Fibroblast of gingiva (primary cell): ENCODE measurements around the gene AP3B1.
A peak's percentile ranks its signal among the peaks of the same experiment; 100 is the strongest.

ENCODE experiments used
- DNase-seq: peaks from one replicate; pipeline ENCODE4 v3.0.0-alpha.2; 2011; ENCODE audit warnings: low read depth

Gene AP3B1, protein sequence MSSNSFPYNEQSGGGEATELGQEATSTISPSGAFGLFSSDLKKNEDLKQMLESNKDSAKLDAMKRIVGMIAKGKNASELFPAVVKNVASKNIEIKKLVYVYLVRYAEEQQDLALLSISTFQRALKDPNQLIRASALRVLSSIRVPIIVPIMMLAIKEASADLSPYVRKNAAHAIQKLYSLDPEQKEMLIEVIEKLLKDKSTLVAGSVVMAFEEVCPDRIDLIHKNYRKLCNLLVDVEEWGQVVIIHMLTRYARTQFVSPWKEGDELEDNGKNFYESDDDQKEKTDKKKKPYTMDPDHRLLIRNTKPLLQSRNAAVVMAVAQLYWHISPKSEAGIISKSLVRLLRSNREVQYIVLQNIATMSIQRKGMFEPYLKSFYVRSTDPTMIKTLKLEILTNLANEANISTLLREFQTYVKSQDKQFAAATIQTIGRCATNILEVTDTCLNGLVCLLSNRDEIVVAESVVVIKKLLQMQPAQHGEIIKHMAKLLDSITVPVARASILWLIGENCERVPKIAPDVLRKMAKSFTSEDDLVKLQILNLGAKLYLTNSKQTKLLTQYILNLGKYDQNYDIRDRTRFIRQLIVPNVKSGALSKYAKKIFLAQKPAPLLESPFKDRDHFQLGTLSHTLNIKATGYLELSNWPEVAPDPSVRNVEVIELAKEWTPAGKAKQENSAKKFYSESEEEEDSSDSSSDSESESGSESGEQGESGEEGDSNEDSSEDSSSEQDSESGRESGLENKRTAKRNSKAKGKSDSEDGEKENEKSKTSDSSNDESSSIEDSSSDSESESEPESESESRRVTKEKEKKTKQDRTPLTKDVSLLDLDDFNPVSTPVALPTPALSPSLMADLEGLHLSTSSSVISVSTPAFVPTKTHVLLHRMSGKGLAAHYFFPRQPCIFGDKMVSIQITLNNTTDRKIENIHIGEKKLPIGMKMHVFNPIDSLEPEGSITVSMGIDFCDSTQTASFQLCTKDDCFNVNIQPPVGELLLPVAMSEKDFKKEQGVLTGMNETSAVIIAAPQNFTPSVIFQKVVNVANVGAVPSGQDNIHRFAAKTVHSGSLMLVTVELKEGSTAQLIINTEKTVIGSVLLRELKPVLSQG

GRCh38 chr5:78294248-78295034, at the start of gene AP3B1:
Gene AP3B1, minus strand, starts transcription at chr5:78294698. Its CDS starts 119 bp downstream, at chr5:78294579.
- peak; percentile 98 for DNase-seq

DNA sequence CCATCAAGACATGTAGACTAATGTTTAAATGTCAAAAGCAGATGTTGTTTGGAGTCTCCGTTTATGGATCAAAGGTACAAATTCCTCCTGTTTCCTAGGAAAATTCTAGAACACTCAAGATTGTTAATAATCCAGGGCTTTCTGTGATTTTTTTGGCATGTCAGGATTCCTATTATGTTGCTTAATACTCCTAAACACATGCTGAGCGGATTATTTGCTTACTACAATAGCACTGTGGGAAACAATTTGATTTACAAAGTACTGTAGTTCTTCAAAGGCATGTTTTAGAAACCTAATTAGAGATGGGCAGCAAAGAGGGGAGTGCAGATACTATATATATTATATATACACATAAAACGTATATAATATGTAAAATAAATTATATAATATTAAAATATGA, 46.9 kb upstream of the AP3B1 start:
- no peak for DNase-seq

- DNase-seq, result no peak
These were observed 45.3 kb upstream of the AP3B1 start for GRCh38 chr5:78339617-78340436.

GRCh38 chr5:78336698-78337097, 42.2 kb upstream of the AP3B1 start:
- DNase-seq, result no peak

- DNase-seq, result no peak
These were observed 41.5 kb upstream of the AP3B1 start for GRCh38 chr5:78335976-78336375.

- no peak for DNase-seq
These were observed 40.3 kb upstream of the AP3B1 start for GRCh38 chr5:78334811-78335210.

GRCh38 chr5:78331523-78332080, 37.1 kb upstream of the AP3B1 start:
- DNase-seq, result no peak

GRCh38 chr5:78328585-78329173, 34.2 kb upstream of the AP3B1 start:
- DNase-seq, result peak; percentile 49

DNA sequence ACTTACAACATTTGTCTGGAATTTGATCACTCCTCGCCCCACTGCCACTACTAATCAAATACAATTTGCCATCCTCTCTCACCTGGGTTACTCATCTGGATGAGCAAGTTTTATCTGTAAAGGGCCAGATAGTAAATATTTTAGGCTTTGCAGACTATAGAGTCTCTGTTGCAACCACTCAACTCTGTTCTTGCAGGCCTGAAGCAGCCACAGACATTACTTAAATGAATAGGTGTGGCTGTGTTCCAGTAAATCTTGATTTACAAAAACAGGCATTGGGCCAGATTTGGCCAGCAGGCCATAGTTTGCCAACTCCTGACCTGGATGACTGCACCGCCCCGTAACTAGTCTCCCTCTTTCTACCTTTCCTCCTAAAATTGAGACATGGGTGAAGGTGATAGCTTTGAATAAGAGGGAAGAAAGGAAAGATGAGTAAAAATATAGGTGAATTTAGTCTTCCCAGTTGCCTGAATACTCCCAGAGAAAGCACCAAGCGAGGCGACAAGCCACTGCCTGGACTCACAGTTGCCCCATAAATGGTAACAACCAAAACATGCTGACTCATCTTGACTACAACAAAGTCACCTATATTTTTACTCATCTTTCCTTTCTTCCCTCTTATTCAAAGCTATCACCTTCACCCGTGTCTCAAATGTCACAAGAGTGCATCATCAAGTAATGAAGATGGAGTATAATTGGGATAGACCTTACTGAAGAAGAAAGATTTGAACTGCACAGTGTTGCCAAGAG, 33.4 kb upstream of the AP3B1 start:
- no peak for DNase-seq

DNA sequence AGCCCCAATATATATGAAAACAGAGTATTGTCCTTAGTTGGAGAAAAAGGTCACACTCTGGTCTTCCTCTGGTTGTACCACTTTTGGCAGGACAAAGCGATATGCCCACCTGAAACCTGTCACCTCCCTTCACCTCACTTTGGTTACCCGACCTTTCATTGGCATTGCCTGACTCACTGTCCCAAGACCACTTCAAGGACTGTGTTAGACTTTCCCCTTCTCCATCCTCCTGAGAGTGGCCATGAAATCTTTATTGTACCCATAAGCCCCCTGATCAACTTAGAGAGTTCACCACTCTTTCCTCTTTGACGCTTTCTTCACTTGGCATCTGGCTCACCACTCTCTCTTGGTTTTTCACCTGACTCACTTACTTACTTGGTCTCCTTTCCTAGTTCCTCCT, 32.4 kb upstream of the AP3B1 start:
- no peak for DNase-seq

GRCh38 chr5:78323241-78323640, 28.7 kb upstream of the AP3B1 start:
- no peak for DNase-seq

- DNase-seq, result peak; percentile 36
These were observed 25.9 kb upstream of the AP3B1 start for GRCh38 chr5:78320401-78320800.

DNA sequence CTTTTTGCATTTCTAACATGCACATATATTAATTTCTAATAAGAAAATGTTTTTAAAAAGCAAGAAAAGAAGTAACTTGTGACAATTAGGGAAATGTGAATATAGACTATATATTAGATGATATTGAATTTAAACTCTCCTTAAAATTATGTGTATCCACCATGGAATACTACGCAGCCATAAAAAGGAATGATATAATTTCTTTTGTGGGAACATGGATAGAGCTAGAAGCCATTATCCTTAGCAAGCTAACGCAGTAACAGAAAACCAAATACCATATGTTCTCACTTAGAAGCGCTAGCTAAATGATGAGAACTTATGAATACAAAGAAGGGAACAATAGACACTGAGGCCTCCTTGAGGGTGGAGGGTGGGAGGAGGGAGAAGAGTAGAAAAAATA, 23.8 kb upstream of the AP3B1 start:
- DNase-seq, result no peak

DNA sequence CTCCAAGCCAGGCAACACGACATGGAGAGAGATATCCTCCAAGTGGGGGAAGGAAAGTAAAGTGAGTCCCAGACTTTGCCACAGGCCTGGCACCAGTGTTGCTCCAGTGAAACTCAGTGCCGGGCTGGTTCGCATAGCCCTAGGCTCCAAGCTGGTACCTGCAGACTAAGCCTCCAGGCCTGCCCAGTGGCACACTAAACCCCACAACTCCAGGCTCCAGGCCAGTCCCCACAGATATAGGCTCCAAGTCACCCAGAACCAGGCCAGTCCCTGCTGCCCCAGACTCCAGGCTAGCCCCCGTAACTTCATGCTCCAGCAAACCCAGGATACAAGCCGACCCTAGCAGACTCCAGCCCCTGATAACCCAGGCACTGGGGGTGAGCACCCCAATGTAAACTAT, 23.0 kb upstream of the AP3B1 start:
- DNase-seq, result no peak

GRCh38 chr5:78308703-78309102, 14.2 kb upstream of the AP3B1 start:
- DNase-seq, result no peak

DNA sequence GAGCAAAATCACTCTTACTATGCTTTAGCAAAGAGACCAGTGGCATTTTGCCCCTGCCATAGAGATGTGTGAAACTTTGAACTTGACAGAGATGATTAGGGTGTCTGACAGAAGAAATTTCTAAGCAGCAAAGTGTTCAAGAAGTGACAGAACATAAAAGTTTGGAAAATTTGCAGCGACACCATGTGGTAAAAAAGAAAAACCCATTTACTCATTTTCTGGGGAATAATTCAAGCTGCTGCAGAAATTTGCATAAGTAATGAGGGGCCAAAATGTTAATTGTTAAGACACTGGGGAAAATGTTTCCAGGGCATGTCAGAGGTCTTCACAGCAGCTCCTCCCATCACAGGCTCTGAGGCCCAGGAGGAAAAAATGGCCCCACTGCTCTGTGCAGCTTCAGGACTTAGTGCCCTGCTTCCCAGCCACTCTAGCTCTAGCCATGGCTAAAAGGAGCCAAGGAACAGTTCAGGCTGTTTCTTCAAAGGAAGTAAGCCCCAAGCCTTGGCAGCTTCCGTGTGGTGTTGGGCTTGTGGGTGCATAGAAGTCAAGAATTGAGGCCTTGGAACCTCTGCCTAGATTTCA, 6.1 kb upstream of the AP3B1 start:
- peak; percentile 9 for DNase-seq

- no peak for DNase-seq
These were observed 800 bp upstream of the AP3B1 start for GRCh38 chr5:78295035-78295961.

GRCh38 chr5:78293851-78294247, 649 bp downstream of the AP3B1 start:
- DNase-seq, result no peak
